Activated CD8-positive, alpha-beta T cell treated with anti-CD3 and anti-CD28 coated beads for 36 hours (primary cell): ENCODE data around the gene RRAD. TPM values are rescaled to one million over a fixed set of nuclear protein-coding genes. Genes with fewer than 3 reads are reported as not detected.

ENCODE experiments used
- ATAC-seq: fragments of 200-7000 bp; cut with Tn5 transposase; one replicate; pipeline ENCODE4 v1.10.0; 2021; ENCODE audit warnings: mild to moderate bottlenecking, moderate library complexity
- CTCF ChIA-PET: fragments of 350-600 bp; sonication (Branson Sonifier 250); formaldehyde crosslinking; loops from one replicate; lab custom pipeline; 2021; ENCODE audit warnings: antibody characterized with exemption; lab: Charles Lee
- POLR2A ChIA-PET: fragments of 350-600 bp; sonication (Branson Sonifier 250); formaldehyde crosslinking; loops from one replicate; lab custom pipeline; 2021; ENCODE audit warnings: antibody characterized with exemption; lab: Charles Lee
- DNase-seq: peaks from one replicate; pipeline ENCODE4 v3.0.0-alpha.2; 2020
- H3K27ac Mint-ChIP-seq: one replicate; pipeline ENCODE4 v1.8.0; 2021; ENCODE audit warnings: mild to moderate bottlenecking, mixed read lengths
- H3K27me3 Mint-ChIP-seq: one replicate; pipeline ENCODE4 v1.8.0; 2021; ENCODE audit warnings: mixed read lengths
- H3K36me3 Mint-ChIP-seq: one replicate; pipeline ENCODE4 v1.8.0; 2021; ENCODE audit warnings: low read depth, mixed read lengths
- H3K4me1 Mint-ChIP-seq: one replicate; pipeline ENCODE4 v1.8.0; 2021; ENCODE audit warnings: low read depth, mixed read lengths
- H3K4me3 Mint-ChIP-seq: one replicate; pipeline ENCODE4 v1.8.0; 2021; ENCODE audit warnings: mild to moderate bottlenecking, moderate library complexity, mixed read lengths
- H3K9me3 Mint-ChIP-seq: one replicate; pipeline ENCODE4 v1.8.0; 2021; ENCODE audit warnings: mixed read lengths
- intact Hi-C: fragments of 100-400 bp; cut with micrococcal nuclease; formaldehyde crosslinking; loops from one replicate; pipeline ENCODE4 v1.10.0; 2022
- total RNA-seq, 2 experiments: library from RNA; stranded (reverse); gene quantifications; one replicate each; pipeline ENCODE4 v1.2.3, GENCODE V29; 2021
- TF ChIP-seq, protein P1 (sequence below): fragments of 200-600 bp; IDR thresholded peaks from one replicate; pipeline ENCODE4 v1.8.0; 2022; ENCODE audit warnings: antibody characterized with exemption, mild to moderate bottlenecking

Gene RRAD
- total RNA-seq, 2 experiments from 2014 or later, result 0.61 to 1.1 TPM

GRCh38 chr16:66944054-66944441 is 18.7 kb upstream of the RRAD start:
- ATAC-seq (no peak), DNase-seq (no peak)
- H3K27me3 Mint-ChIP-seq, result peaks cover 11% of the 10 kb centered on the region
- no peaks in the 10 kb centered on the region for H3K9me3 Mint-ChIP-seq
- ChIA-PET POLR2A (interaction anchor here (0.7 to 1.0 kb wide), 3 partner anchors 11 to 220 kb away, joined by 3 to 4 read pairs (median 3); no protein-coding TSS in a partner anchor), CTCF (interaction anchor here (1.0 to 2.2 kb wide), 8 partner anchors 10 to 211 kb away, joined by 3 to 8 read pairs (median 4); partner anchors contain the start of genes CES3 and PDP2)
- H3K36me3 Mint-ChIP-seq, result peaks cover 16% of the 10 kb centered on the region
- H3K4me3 Mint-ChIP-seq, result no peak overlapping the region
- intact Hi-C loops, result no loop called here
- TF ChIP-seq, protein P1, sequence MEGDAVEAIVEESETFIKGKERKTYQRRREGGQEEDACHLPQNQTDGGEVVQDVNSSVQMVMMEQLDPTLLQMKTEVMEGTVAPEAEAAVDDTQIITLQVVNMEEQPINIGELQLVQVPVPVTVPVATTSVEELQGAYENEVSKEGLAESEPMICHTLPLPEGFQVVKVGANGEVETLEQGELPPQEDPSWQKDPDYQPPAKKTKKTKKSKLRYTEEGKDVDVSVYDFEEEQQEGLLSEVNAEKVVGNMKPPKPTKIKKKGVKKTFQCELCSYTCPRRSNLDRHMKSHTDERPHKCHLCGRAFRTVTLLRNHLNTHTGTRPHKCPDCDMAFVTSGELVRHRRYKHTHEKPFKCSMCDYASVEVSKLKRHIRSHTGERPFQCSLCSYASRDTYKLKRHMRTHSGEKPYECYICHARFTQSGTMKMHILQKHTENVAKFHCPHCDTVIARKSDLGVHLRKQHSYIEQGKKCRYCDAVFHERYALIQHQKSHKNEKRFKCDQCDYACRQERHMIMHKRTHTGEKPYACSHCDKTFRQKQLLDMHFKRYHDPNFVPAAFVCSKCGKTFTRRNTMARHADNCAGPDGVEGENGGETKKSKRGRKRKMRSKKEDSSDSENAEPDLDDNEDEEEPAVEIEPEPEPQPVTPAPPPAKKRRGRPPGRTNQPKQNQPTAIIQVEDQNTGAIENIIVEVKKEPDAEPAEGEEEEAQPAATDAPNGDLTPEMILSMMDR, result no peak
- H3K27ac Mint-ChIP-seq, result no peak overlapping the region
- peaks cover 18% of the 10 kb centered on the region for H3K4me1 Mint-ChIP-seq

GRCh38 chr16:66943426-66944053 is 18.2 kb upstream of the RRAD start:
- H3K9me3 Mint-ChIP-seq, result no peaks in the 10 kb centered on the region
- H3K36me3 Mint-ChIP-seq, result peaks cover 16% of the 10 kb centered on the region
- H3K27ac Mint-ChIP-seq, result no peak overlapping the region
- ATAC-seq (no peak), DNase-seq (no peak)
- TF ChIP-seq, protein P1, result no peak
- intact Hi-C loops, result no loop called here
- ChIA-PET CTCF (interaction anchor here (1.0 to 2.2 kb wide), 9 partner anchors 11 to 212 kb away, joined by 3 to 8 read pairs (median 3); partner anchors contain the start of genes CES3 and PDP2), POLR2A (interaction anchor here (0.7 to 1.5 kb wide), 3 partner anchors 10 to 208 kb away, joined by 3 to 4 read pairs (median 4); partner anchors contain the start of gene B3GNT9)
- H3K27me3 Mint-ChIP-seq, result peaks cover 6% of the 10 kb centered on the region
- peaks cover 15% of the 10 kb centered on the region for H3K4me1 Mint-ChIP-seq
- H3K4me3 Mint-ChIP-seq, result no peak overlapping the region

- H3K4me3 Mint-ChIP-seq, result no peak overlapping the region
- TF ChIP-seq, protein P1, result no peak
- no peak overlapping the region for H3K27ac Mint-ChIP-seq
Measured at GRCh38 chr16:66942981-66943380, 17.6 kb upstream of the RRAD start.

DNA sequence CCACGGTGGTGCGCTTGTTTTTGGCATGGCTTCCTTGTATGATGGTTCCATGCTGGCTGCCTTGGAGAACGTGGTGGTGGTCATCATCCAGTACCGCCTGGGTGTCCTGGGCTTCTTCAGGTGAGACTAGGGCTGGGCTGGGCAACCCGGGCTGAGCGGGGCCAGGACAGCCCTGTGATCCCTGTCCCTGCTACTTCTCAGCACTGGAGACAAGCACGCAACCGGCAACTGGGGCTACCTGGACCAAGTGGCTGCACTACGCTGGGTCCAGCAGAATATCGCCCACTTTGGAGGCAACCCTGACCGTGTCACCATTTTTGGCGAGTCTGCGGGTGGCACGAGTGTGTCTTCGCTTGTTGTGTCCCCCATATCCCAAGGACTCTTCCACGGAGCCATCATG is 14.9 kb upstream of the RRAD start:
- ChIA-PET CTCF (interaction anchor here (0.8 to 1.7 kb wide), 2 partner anchors 14 to 245 kb away, joined by 3 read pairs; no protein-coding TSS in a partner anchor), POLR2A (no interaction called here)
- intact Hi-C loops, result no loop called here
- peaks cover 30% of the 10 kb centered on the region for H3K36me3 Mint-ChIP-seq
- no peak overlapping the region for H3K4me3 Mint-ChIP-seq
- H3K4me1 Mint-ChIP-seq, result peaks cover 23% of the 10 kb centered on the region
- no peaks in the 10 kb centered on the region for H3K9me3 Mint-ChIP-seq
- no peak for ATAC-seq
- TF ChIP-seq, protein P1, result no peak
- H3K27me3 Mint-ChIP-seq, result no peaks in the 10 kb centered on the region
- no peak overlapping the region for H3K27ac Mint-ChIP-seq
- no peak for DNase-seq

More at GRCh38 chr16:66942981-66943380, 17.6 kb upstream of the RRAD start:
- intact Hi-C loops, result no loop called here
- DNase-seq, result no peak
- H3K27me3 Mint-ChIP-seq, result peaks cover under 1% of the 10 kb centered on the region
- POLR2A ChIA-PET, result interaction anchor here (1.5 kb wide), 1 partner anchor 208 kb away, joined by 4 read pairs; the partner anchor contains the start of gene B3GNT9
- H3K9me3 Mint-ChIP-seq, result no peaks in the 10 kb centered on the region
- H3K36me3 Mint-ChIP-seq, result peaks cover 16% of the 10 kb centered on the region
- peaks cover 10% of the 10 kb centered on the region for H3K4me1 Mint-ChIP-seq
- ATAC-seq, result no peak
- CTCF ChIA-PET, result interaction anchor here (0.9 to 2.2 kb wide), 5 partner anchors 13 to 212 kb away, joined by 3 to 8 read pairs (median 5); partner anchors contain the start of gene CES3

GRCh38 chr16:66939366-66939765 is 14.0 kb upstream of the RRAD start:
- ATAC-seq, result no peak
- CTCF ChIA-PET, result interaction anchor here (1.7 kb wide), 1 partner anchor 13 kb away, joined by 3 read pairs; no protein-coding TSS in a partner anchor
- no peak overlapping the region for H3K27ac Mint-ChIP-seq
- no peak for DNase-seq
- no peak overlapping the region for H3K4me3 Mint-ChIP-seq
- H3K27me3 Mint-ChIP-seq, result no peaks in the 10 kb centered on the region
- intact Hi-C loops, result no loop called here
- peaks cover 26% of the 10 kb centered on the region for H3K4me1 Mint-ChIP-seq
- H3K9me3 Mint-ChIP-seq, result no peaks in the 10 kb centered on the region
- TF ChIP-seq, protein P1, result no peak
- H3K36me3 Mint-ChIP-seq, result peaks cover 35% of the 10 kb centered on the region
- POLR2A ChIA-PET, result no interaction called here
